ENCODE data around the gene ALG12.

Gene ALG12

DNA sequence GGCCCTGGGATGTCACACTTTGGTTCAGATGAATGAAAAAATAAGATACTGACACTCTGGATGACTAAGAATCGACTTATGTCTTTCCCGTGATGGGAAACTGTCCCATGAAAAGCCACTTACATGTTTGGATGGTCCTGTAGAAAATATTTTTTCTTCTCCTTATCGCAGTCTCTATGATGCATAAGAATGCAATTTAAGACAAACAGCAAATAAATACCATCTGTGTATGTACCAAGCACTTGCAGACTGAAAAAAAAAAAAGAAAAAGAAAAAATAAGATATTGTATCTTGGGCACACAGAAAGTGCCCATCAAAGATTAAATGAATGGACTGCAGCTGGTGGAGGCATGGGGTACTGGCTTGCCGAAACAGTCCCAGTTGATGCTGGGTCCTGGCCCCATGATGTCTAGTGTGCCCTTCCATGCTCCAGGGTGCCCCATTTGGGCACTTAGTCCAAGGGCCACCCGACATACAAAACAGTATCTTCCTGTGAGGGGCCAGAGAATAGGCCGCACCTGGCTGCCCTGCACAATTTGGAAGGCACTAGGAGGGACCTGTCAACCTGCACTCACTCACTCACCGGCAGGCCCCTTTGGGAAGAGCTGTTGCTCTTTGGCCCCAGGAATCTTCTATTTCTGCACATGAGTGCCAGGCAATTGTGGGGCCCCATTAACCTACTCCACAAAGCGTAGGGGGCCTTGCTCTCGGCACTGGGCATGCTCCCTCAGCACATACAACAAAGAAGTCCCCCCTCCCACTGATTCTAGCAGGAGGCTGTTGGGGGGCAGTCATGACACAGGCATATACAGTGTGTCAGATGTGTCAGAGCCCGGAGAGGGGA lies 67.1 kb downstream of the ALG12 start:
- Histone ChIP-seq H2AFZ (ENCODE audit: low read depth, low read length, severe bottlenecking) (no peak overlapping the region), H3K9ac (ENCODE audit: low read length) (no peak overlapping the region), H3K79me2 (ENCODE audit: insufficient read depth, low read length) (peaks cover 20% of the 10 kb centered on the region), H3K27me3 (ENCODE audit: low read length) (no peaks in the 10 kb centered on the region), H3K4me3 (ENCODE audit: insufficient read depth, low read length, poor library complexity, severe bottlenecking) (no peak overlapping the region), H3F3A (ENCODE audit: insufficient read depth) (peaks cover 5% of the 10 kb centered on the region; the same call in 1 of the 2 replicates), H3K27ac (ENCODE audit: low read depth, low read length) (no peak overlapping the region), H3K9me3 (ENCODE audit: insufficient read depth, low read length) (no peaks in the 10 kb centered on the region), H3K36me3 (ENCODE audit: low read length) (no peaks in the 10 kb centered on the region), H3K4me2 (ENCODE audit: low read depth, low read length, poor library complexity, severe bottlenecking) (no peak overlapping the region), H3K9me2 (replicated peaks; ENCODE audit: insufficient read depth, low read length) (no peaks in the 10 kb centered on the region), H4K20me1 (ENCODE audit: low read depth, low read length) (no peaks in the 10 kb centered on the region)
- TF ChIP-seq EZH2phosphoT487 (conservative IDR thresholded peaks at IDR 0.05; ENCODE audit: low read length) (no peak), CTCF (IDR thresholded peaks at IDR 0.05; ENCODE audit: insufficient read depth, low read length, poor library complexity, severe bottlenecking) (no peak)

All from SU-DHL-6 (cell line).